ENCODE data around the gene UNC45B. TPM values are rescaled to one million over a fixed set of nuclear protein-coding genes. Genes with fewer than 3 reads are reported as not detected.

The UNC45B gene
- total RNA-seq, 2 donors from 2014 or later = not detected

- H3K4me3 Mint-ChIP-seq = no peak overlapping the region
- H3K27me3 ChIP-seq (ENCODE audit: control insufficient read depth, insufficient read depth, low read length, poor library complexity, severe bottlenecking) = no peaks in the 10 kb centered on the region
- H3K36me3 ChIP-seq (ENCODE audit: control insufficient read depth, insufficient read depth, low read length) = peaks cover 73% of the 10 kb centered on the region
- no peaks in the 10 kb centered on the region for H3K9me3 Mint-ChIP-seq
- no peak for TF ChIP-seq CTCF (conservative IDR thresholded peaks at IDR 0.05)
- WGBS, 2 experiments (ENCODE audit: insufficient coverage in 1 of 2, insufficient read length in 1 of 2) = 93 to 95% methylated on average over 11 to 21 of the region's 22 CpGs
- no peak overlapping the region for H3K27ac ChIP-seq (ENCODE audit: low read depth, low read length)
- no peaks in the 10 kb centered on the region for H3K27me3 Mint-ChIP-seq (ENCODE audit: insufficient read depth)
- H3K4me3 ChIP-seq (ENCODE audit: low read length) = no peak overlapping the region
- no peak overlapping the region for H3K27ac Mint-ChIP-seq
- H3K9ac ChIP-seq (ENCODE audit: extremely low read depth, low read length, poor library complexity, severe bottlenecking) = no peak overlapping the region
- no peaks in the 10 kb centered on the region for H3K4me1 Mint-ChIP-seq
- H3K9me3 ChIP-seq (ENCODE audit: control insufficient read depth, low read length) = no peaks in the 10 kb centered on the region
- peaks cover 58% of the 10 kb centered on the region for H3K36me3 Mint-ChIP-seq (ENCODE audit: low read depth)
- no peak for DNase-seq
- no peaks in the 10 kb centered on the region for H3K4me1 ChIP-seq (ENCODE audit: control insufficient read depth, insufficient read depth, low read length)
Measured at GRCh38 chr17:35132816-35133550, 14.6 kb upstream of the UNC45B start.

GRCh38 chr17:35135322-35135721 lies 12.3 kb upstream of the UNC45B start:
- Histone ChIP-seq H3K9ac (ENCODE audit: extremely low read depth, low read length, poor library complexity, severe bottlenecking) (no peak overlapping the region), H3K36me3 (ENCODE audit: control insufficient read depth, insufficient read depth, low read length) (peaks cover 90% of the 10 kb centered on the region), H3K27ac (ENCODE audit: low read depth, low read length) (no peak overlapping the region), H3K27me3 (ENCODE audit: control insufficient read depth, insufficient read depth, low read length, poor library complexity, severe bottlenecking) (no peaks in the 10 kb centered on the region), H3K9me3 (ENCODE audit: control insufficient read depth, low read length) (no peaks in the 10 kb centered on the region), H3K4me3 (ENCODE audit: low read length) (no peak overlapping the region), H3K4me1 (ENCODE audit: control insufficient read depth, insufficient read depth, low read length) (no peaks in the 10 kb centered on the region)
- TF ChIP-seq CTCF (conservative IDR thresholded peaks at IDR 0.05) = no peak
- no peak overlapping the region for H3K4me3 Mint-ChIP-seq
- WGBS, 2 experiments (ENCODE audit: insufficient coverage in 1 of 2, insufficient read length in 1 of 2) = 91 to 100% methylated on average over 2 to 6 of the region's 6 CpGs
- H3K27me3 Mint-ChIP-seq (ENCODE audit: insufficient read depth) = no peaks in the 10 kb centered on the region
- H3K9me3 Mint-ChIP-seq = no peaks in the 10 kb centered on the region
- H3K27ac Mint-ChIP-seq = no peak overlapping the region
- H3K36me3 Mint-ChIP-seq (ENCODE audit: low read depth) = peaks cover 70% of the 10 kb centered on the region
- DNase-seq = no peak
- no peaks in the 10 kb centered on the region for H3K4me1 Mint-ChIP-seq

GRCh38 chr17:35138218-35138617 lies 9.4 kb upstream of the UNC45B start:
- Histone ChIP-seq H3K27ac (ENCODE audit: low read depth, low read length) (no peak overlapping the region), H3K4me3 (ENCODE audit: low read length) (no peak overlapping the region), H3K4me1 (ENCODE audit: control insufficient read depth, insufficient read depth, low read length) (no peaks in the 10 kb centered on the region), H3K36me3 (ENCODE audit: control insufficient read depth, insufficient read depth, low read length) (peaks cover 65% of the 10 kb centered on the region), H3K27me3 (ENCODE audit: control insufficient read depth, insufficient read depth, low read length, poor library complexity, severe bottlenecking) (no peaks in the 10 kb centered on the region), H3K9ac (ENCODE audit: extremely low read depth, low read length, poor library complexity, severe bottlenecking) (no peak overlapping the region), H3K9me3 (ENCODE audit: control insufficient read depth, low read length) (no peaks in the 10 kb centered on the region)
- TF ChIP-seq CTCF (conservative IDR thresholded peaks at IDR 0.05) = no peak
- Mint-ChIP-seq H3K4me3 (no peak overlapping the region), H3K4me1 (no peaks in the 10 kb centered on the region), H3K27me3 (ENCODE audit: insufficient read depth) (no peaks in the 10 kb centered on the region), H3K27ac (no peak overlapping the region), H3K36me3 (ENCODE audit: low read depth) (peaks cover 60% of the 10 kb centered on the region), H3K9me3 (no peaks in the 10 kb centered on the region)
- 93 to 100% methylated on average over 1 to 6 of the region's 6 CpGs for WGBS, 2 experiments (ENCODE audit: insufficient coverage in 1 of 2, insufficient read length in 1 of 2)
- DNase-seq = no peak

Data from endodermal cell (in vitro differentiated cells).